ENCODE measurements around the gene MED12L. TPM values are rescaled to one million over a fixed set of nuclear protein-coding genes. Genes with fewer than 3 reads are reported as not detected.
A peak's percentile ranks its signal among the peaks of the same experiment; 100 is the strongest.

Gene MED12L
- total RNA-seq, 4 donors from 2014 or later = 0.08 to 1.5 (median 0.19) TPM

DNA sequence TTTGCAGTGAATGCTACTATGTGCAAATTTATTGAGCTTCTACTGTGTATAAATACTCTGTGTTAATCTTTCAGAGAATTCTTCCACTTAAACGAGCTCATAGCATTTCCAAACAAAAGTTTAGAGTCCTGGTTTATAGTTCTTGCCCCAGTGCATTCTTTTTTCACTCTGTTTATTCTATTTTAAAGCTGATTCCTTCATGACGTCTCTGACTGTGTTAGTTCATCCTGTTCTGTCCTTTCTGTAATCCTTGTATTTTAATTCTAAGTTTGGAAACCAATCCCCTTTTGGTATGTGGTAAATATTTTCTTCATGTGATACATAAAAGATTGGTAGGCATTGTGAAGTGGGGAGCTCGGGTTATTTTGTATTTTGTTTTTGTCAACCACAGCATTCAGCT, 174.2 kb downstream of the MED12L start:
- DNase-seq = no peak
- H3K27me3 ChIP-seq = no peaks in the 10 kb centered on the region
- 54 to 57% methylated on average over 3 of the region's 3 CpGs for WGBS, 2 donors
- intact Hi-C loops (cut with DNase I) = no loop called here
- peaks cover 0 to 10% (median 0%) of the 10 kb centered on the region in 3 donors for H3K4me1 ChIP-seq
- no peaks in the 10 kb centered on the region for H3K9me3 ChIP-seq
- no peak overlapping the region for H3K4me3 ChIP-seq
- H3K27ac ChIP-seq = peak overlapping the region in 3 of 4 donors; percentile 75 to 79 (median 78)
- TF ChIP-seq, protein P1, sequence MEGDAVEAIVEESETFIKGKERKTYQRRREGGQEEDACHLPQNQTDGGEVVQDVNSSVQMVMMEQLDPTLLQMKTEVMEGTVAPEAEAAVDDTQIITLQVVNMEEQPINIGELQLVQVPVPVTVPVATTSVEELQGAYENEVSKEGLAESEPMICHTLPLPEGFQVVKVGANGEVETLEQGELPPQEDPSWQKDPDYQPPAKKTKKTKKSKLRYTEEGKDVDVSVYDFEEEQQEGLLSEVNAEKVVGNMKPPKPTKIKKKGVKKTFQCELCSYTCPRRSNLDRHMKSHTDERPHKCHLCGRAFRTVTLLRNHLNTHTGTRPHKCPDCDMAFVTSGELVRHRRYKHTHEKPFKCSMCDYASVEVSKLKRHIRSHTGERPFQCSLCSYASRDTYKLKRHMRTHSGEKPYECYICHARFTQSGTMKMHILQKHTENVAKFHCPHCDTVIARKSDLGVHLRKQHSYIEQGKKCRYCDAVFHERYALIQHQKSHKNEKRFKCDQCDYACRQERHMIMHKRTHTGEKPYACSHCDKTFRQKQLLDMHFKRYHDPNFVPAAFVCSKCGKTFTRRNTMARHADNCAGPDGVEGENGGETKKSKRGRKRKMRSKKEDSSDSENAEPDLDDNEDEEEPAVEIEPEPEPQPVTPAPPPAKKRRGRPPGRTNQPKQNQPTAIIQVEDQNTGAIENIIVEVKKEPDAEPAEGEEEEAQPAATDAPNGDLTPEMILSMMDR (IDR thresholded peaks at IDR 0.05) = no peak
- no peak for TF ChIP-seq POLR2A (IDR thresholded peaks at IDR 0.05)
- H3K36me3 ChIP-seq = no peaks in the 10 kb centered on the region

DNA sequence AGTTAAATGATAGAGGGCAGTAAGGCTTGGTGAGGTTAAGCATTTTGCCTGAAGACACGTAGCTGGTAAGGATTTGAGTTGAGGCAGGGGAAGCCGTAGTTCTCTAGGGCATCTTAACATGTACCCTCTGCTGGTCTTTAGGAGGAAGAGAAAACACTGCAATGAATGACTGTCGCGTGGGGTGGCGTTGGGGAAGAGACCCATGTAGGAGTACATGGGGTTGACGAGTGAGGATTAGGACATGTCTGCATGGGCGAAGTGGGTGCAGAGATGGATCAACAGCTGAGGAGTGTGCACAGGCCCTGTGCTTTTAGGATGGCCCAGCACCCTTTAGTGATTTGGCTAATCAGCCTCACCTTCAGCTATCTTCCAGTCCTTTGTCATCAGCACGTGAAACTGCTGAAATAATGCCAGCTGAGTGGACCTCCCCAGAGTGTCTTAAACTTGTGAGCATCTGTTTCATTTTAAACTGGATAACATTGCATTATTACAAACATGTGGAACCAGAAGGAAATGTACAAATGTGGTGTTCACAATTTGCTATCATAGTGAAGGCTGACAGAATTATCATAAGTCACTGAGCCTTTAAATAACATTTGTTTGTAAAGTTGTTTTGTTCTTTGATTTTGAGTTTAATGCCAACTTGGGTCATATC, 177.5 kb downstream of the MED12L start:
- intact Hi-C loops (cut with DNase I) = no loop called here
- no peaks in the 10 kb centered on the region for H3K36me3 ChIP-seq
- H3K9me3 ChIP-seq = no peaks in the 10 kb centered on the region
- H3K4me3 ChIP-seq = no peak overlapping the region
- DNase-seq = no peak
- no peaks in the 10 kb centered on the region for H3K27me3 ChIP-seq
- TF ChIP-seq POLR2A (IDR thresholded peaks at IDR 0.05) = no peak
- TF ChIP-seq, protein P1 (IDR thresholded peaks at IDR 0.05) = no peak
- peaks cover 0 to 1% (median 0%) of the 10 kb centered on the region in 3 donors for H3K4me1 ChIP-seq
- H3K27ac ChIP-seq = peak overlapping the region in 3 of 4 donors; percentile 75 to 81 (median 78)
- WGBS, 2 donors = 74 to 85% methylated on average over 8 of the region's 8 CpGs

DNA sequence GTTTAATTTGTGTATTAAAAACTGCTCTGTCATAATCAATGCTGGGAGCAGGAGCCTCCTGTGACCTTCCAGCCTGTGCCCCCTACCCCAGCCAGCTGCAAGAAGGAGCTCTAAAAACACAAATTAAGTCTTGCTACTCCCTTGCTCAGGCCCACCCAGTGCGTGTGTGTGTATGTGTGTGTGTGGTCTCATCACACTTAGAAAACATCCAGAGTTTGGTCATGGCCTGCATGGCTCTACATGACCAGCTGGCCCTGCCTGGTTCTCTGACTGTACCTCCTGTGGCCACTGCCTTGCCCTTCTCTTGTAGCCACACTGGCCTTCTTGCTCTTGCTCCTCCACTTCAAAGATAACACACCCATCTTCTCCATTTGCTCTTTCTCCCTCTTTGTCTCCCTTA, 179.1 kb downstream of the MED12L start:
- no peak for DNase-seq
- no peak overlapping the region for H3K4me3 ChIP-seq
- 73 to 88% methylated on average over 1 of the region's 1 CpG for WGBS, 2 donors
- no peak for TF ChIP-seq POLR2A (IDR thresholded peaks at IDR 0.05)
- TF ChIP-seq, protein P1 (IDR thresholded peaks at IDR 0.05) = no peak
- intact Hi-C loops (cut with DNase I) = no loop called here
- H3K27ac ChIP-seq = peak overlapping the region; percentile 9 to 83 (median 74)
- H3K27me3 ChIP-seq = no peaks in the 10 kb centered on the region
- H3K9me3 ChIP-seq = no peaks in the 10 kb centered on the region
- peaks cover 0 to 12% (median 4%) of the 10 kb centered on the region in 3 donors for H3K4me1 ChIP-seq
- H3K36me3 ChIP-seq = no peaks in the 10 kb centered on the region

DNA sequence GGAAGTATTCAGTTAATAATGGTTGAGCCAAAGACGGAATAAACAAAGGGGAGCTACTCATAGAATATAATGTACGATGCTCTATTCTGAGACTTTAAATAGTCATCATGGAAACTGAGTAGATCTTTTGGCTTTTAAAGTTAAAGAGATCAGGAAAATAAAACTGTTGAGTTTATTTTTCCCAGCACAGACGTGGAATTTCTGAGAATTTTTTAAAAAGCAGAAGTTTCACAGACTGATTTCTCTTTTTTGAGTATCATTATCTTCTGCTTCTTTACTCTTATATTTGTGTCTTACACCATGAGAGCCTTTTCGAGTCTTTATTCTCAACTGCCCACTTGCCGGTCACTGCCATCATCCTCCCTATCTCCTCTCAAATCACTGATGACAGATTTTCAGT, 179.7 kb downstream of the MED12L start:
- TF ChIP-seq, protein P1 (IDR thresholded peaks at IDR 0.05) = no peak
- TF ChIP-seq POLR2A (IDR thresholded peaks at IDR 0.05) = no peak
- intact Hi-C loops (cut with DNase I) = no loop called here
- no peak overlapping the region for H3K4me3 ChIP-seq
- H3K36me3 ChIP-seq = no peaks in the 10 kb centered on the region
- DNase-seq = no peak
- no peaks in the 10 kb centered on the region for H3K27me3 ChIP-seq
- peaks cover 0 to 12% (median 4%) of the 10 kb centered on the region in 3 donors for H3K4me1 ChIP-seq
- H3K27ac ChIP-seq = peak overlapping the region; percentile 9 to 83 (median 74)
- H3K9me3 ChIP-seq = no peaks in the 10 kb centered on the region
- WGBS, 2 donors = 77 to 79% methylated on average over 5 of the region's 5 CpGs

DNA sequence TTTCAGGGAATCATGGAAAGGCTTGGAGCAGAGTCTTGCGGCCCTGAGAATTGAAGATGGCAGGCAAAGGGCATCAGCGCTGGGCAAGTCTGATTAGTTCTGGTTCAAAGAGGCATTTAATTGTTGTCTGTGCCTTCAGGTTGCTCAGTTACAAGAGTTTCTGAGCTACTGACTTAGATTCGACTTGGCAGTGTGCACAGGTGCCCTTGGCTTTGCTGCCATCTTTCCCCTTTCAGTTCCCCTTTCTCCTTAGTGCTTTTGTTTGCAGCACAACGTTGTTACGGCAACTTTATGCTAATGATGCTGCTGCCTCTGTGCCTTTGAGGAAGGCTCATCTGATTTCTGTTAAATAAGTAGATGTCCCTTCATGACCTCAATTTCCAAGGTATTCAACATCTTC, 180.4 kb downstream of the MED12L start:
- H3K36me3 ChIP-seq = no peaks in the 10 kb centered on the region
- H3K4me3 ChIP-seq = no peak overlapping the region
- peak overlapping the region in 3 of 4 donors; percentile 74 to 83 (median 75) for H3K27ac ChIP-seq
- H3K27me3 ChIP-seq = no peaks in the 10 kb centered on the region
- no peaks in the 10 kb centered on the region for H3K9me3 ChIP-seq
- DNase-seq = no peak
- H3K4me1 ChIP-seq = peaks cover 0 to 12% (median 4%) of the 10 kb centered on the region in 3 donors
- 54 to 57% methylated on average over 5 of the region's 5 CpGs for WGBS, 2 donors
- TF ChIP-seq, protein P1 (IDR thresholded peaks at IDR 0.05) = no peak
- TF ChIP-seq POLR2A (IDR thresholded peaks at IDR 0.05) = no peak
- intact Hi-C loops (cut with DNase I) = no loop called here

Data from esophagus squamous epithelium (tissue), 5 donors.